ENCODE data around the gene CCL21. TPM values are rescaled to one million over a fixed set of nuclear protein-coding genes. Genes with fewer than 3 reads are reported as not detected.

The CCL21 gene
- total RNA-seq, 1 donor from 2014 or later, result not detected

DNA sequence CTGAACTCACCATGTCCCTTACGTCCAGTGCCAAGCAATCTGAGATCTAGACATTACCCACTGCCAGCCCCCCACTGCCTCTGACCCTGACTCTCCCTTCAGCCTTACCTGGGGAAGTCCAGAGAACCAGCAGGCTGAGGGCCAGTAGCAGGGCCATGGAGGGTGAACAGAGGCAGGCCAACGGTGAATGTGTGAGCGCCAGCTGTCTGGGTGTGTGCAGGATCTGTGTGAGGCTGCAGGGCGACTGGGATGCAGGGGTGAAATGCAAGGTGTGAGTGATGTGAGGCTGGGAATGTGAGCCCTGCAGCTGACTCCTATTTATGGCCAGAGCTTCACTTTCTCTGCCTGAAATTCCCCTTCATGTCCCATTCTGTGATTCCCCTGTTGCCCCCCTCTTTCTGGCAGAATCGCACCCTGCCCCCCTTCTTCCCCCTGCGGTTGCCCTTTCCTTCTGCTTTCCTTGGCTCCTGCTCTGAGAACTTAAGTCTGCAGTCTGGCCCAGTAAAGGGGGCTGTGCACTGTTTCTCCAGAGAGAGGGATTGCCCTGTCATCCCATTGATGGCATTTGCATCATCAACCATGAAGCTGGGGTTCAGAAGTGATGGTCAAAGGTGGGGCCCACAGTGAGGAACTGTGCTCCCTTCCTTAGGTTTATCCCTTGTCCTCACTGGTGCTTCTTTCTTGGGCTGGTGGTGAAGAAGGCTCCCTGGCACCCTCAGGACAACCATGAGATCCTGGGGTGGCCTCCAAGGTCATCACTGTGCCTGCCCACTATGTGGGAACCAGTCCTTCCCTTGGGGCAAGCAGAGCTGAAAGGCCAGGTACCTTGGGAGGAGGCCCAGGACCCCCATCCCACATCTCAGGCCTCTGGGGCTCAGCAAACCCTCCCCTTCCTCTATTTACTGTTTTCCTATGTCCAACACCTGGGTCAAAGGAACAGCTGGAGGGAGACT lies 18.7 kb downstream of the CCL21 start, which contains the start of gene CCL19:
Gene CCL19 (minus strand): TSS at position 294 of the 953 bp plus-strand sequence. CDS start 137 bp downstream, at position 157.
- DNase-seq (ENCODE audit: extremely low spot score, unreplicated experiment), result no peak
- H3K9me3 Mint-ChIP-seq, result no peaks in the 10 kb centered on the region
- H3K27ac Mint-ChIP-seq, result no peak within 1 kb of the TSS
- H3K27me3 Mint-ChIP-seq, result no peaks in the 10 kb centered on the region
- peaks cover 4% of the 10 kb centered on the region for H3K36me3 Mint-ChIP-seq
- peaks cover 6% of the 10 kb centered on the region for H3K4me1 Mint-ChIP-seq (ENCODE audit: unreplicated experiment)
- no peak within 1 kb of the TSS for H3K4me3 Mint-ChIP-seq
- TF ChIP-seq, protein P1, sequence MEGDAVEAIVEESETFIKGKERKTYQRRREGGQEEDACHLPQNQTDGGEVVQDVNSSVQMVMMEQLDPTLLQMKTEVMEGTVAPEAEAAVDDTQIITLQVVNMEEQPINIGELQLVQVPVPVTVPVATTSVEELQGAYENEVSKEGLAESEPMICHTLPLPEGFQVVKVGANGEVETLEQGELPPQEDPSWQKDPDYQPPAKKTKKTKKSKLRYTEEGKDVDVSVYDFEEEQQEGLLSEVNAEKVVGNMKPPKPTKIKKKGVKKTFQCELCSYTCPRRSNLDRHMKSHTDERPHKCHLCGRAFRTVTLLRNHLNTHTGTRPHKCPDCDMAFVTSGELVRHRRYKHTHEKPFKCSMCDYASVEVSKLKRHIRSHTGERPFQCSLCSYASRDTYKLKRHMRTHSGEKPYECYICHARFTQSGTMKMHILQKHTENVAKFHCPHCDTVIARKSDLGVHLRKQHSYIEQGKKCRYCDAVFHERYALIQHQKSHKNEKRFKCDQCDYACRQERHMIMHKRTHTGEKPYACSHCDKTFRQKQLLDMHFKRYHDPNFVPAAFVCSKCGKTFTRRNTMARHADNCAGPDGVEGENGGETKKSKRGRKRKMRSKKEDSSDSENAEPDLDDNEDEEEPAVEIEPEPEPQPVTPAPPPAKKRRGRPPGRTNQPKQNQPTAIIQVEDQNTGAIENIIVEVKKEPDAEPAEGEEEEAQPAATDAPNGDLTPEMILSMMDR (conservative IDR thresholded peaks at IDR 0.05), result no peak

DNA sequence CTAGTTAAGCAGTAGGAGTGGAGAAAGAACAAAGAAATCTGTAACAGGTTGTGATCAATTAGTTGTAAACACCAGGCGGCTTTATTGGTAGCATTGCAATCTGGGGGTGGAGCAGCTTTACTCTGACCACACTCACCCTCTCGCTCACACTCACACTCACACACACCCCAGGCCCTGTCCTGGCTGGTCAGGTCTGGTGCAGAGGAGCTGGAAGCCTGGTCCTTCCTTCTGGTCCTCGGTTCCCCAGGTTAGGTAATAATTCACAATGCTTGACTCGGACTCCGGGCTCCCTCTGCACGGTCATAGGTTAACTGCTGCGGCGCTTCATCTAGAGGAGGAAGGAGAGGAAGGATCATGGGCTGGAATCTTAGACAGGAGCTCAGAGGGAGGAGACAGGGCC lies 20.4 kb downstream of the CCL21 start:
- H3K27me3 Mint-ChIP-seq, result no peaks in the 10 kb centered on the region
- H3K27ac Mint-ChIP-seq, result no peak overlapping the region
- H3K9me3 Mint-ChIP-seq, result no peaks in the 10 kb centered on the region
- DNase-seq (ENCODE audit: extremely low spot score, unreplicated experiment), result no peak
- H3K4me3 Mint-ChIP-seq, result no peak overlapping the region
- peaks cover 6% of the 10 kb centered on the region for H3K4me1 Mint-ChIP-seq (ENCODE audit: unreplicated experiment)
- TF ChIP-seq, protein P1 (conservative IDR thresholded peaks at IDR 0.05), result no peak
- H3K36me3 Mint-ChIP-seq, result peaks cover 5% of the 10 kb centered on the region

DNA sequence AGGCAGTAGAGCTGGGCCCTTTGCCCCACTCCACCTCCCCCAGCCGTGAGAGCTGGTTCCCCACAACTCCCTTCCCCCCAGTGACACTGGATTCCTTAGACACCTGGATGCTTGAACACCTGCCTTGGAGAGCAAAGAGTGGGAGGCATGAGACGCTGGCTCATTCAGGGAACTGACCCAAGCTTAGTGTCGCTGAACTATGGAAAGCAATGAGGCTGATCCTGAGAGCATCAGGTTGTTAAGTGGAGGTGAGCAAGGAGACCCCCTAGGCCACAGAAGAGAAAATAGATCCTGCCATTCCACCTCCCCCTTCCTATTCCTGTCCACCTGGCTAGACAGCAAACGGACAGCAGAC lies 20.8 kb downstream of the CCL21 start:
- H3K4me1 Mint-ChIP-seq (ENCODE audit: unreplicated experiment), result peaks cover 6% of the 10 kb centered on the region
- H3K27ac Mint-ChIP-seq, result no peak overlapping the region
- H3K9me3 Mint-ChIP-seq, result no peaks in the 10 kb centered on the region
- no peak for DNase-seq (ENCODE audit: extremely low spot score, unreplicated experiment)
- peaks cover 8% of the 10 kb centered on the region for H3K36me3 Mint-ChIP-seq
- no peaks in the 10 kb centered on the region for H3K27me3 Mint-ChIP-seq
- no peak overlapping the region for H3K4me3 Mint-ChIP-seq
- TF ChIP-seq, protein P1 (conservative IDR thresholded peaks at IDR 0.05), result no peak

DNA sequence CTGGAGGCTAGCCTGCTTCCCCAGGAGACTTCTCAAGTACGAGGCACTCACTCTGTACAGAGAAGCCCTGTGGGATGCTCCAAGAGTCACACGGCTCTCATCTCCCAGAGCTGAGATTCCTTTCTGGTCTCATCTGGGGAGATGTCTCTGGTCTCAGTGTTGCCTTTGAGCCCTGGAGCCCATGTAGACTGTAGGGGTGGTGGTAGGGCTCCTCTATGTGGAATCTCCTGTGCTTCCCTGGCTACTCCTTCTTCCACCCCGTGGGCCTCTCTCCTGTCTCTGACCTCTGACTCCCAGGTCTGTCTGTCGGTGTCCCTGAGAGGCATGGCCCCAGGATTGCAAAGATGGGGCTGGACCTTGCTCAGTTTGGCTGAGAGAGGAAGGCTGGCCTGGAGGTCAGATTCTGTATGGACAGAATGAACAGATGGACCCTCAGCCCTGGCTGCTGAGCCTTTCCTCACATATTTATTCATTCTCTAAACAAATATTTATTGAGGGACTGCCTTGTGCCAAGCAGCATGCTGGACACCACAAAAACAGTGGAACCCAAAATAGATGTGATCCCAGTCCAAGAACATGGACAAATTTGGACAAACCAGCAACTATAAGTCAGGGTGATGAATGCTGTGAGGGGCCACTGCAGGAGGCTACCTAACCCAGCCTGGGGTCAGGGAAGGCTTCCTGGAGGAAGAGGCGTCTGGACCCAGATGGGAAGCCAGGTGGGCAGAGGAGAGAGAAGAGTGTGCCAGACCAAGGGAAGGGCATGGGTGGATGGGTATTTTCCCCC lies 21.4 kb downstream of the CCL21 start:
- no peak overlapping the region for H3K4me3 Mint-ChIP-seq
- H3K4me1 Mint-ChIP-seq (ENCODE audit: unreplicated experiment), result peaks cover 6% of the 10 kb centered on the region
- TF ChIP-seq, protein P1 (conservative IDR thresholded peaks at IDR 0.05), result no peak
- H3K27me3 Mint-ChIP-seq, result no peaks in the 10 kb centered on the region
- H3K9me3 Mint-ChIP-seq, result no peaks in the 10 kb centered on the region
- H3K27ac Mint-ChIP-seq, result no peak overlapping the region
- H3K36me3 Mint-ChIP-seq, result peaks cover 12% of the 10 kb centered on the region
- no peak for DNase-seq (ENCODE audit: extremely low spot score, unreplicated experiment)

DNA sequence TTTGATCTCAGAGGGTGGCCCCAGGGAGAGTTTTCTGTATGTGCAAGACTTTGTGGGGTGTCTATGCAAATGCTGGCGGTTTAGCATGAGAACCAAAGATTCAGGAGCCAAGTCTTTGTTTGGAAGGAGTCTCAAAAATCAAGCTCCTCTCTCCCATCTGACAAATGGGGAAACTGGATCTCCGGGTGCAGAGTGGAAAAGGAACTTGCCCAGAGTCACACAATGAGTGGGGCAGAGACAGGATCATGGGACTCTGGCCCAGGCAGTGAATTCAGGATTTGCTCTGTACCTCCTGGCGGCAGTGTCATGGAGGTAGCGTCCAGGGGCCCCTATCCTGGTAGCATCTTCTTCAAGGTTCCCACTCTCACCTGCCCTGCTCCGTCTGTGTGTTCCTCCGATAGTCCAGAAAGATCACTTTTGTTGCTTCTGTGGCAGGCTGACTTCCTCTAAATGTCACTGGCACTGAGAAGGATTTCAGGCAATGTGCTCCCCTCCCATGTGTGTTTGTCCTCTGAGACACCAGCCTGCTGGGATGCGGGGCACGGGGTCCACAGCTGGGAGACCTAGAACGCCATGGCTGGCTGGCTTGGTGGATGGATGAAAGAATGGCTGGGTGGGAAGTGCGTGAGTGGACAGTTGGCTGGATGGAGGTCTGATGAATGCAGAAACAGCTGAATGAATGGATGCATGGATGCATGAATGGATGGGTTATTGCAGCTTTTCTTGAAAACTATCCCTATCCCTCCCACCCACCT lies 22.5 kb downstream of the CCL21 start:
- Mint-ChIP-seq H3K4me3 (no peak overlapping the region), H3K9me3 (no peaks in the 10 kb centered on the region), H3K27ac (no peak overlapping the region), H3K4me1 (ENCODE audit: unreplicated experiment) (peaks cover 6% of the 10 kb centered on the region), H3K27me3 (no peaks in the 10 kb centered on the region), H3K36me3 (peaks cover 15% of the 10 kb centered on the region)
- DNase-seq (ENCODE audit: extremely low spot score, unreplicated experiment), result no peak
- TF ChIP-seq, protein P1 (conservative IDR thresholded peaks at IDR 0.05), result no peak
